Endothelial cell of umbilical vein (primary cell): ENCODE measurements around the gene CPSF3.

Experiments
- CTCF ChIP-seq, 2 donors: IDR thresholded peaks; 1 replicate in 1 of 2; 2 replicates in 1 of 2; pipeline ENCODE4 v1.5.1; 2011; ENCODE audit warnings: low read length in 2 of 2, mild to moderate bottlenecking in 2 of 2, moderate library complexity in 2 of 2, control low read depth in 1 of 2, inconsistent platforms in 1 of 2, low read depth in 1 of 2; ENCODE audit not compliant: insufficient read depth in 1 of 2; ENCODE audit errors: extremely low read depth in 1 of 2
- EZH2 ChIP-seq: IDR thresholded peaks from 2 replicates; pipeline ENCODE4 v1.6.1; 2012; ENCODE audit warnings: borderline replicate concordance, low read depth, mild to moderate bottlenecking, moderate library complexity, low read length, inconsistent platforms; ENCODE audit not compliant: severe bottlenecking
- FOS ChIP-seq: IDR thresholded peaks from 2 replicates; pipeline ENCODE4 v1.6.1; 2011; ENCODE audit warnings: mild to moderate bottlenecking, low read length, moderate library complexity, borderline replicate concordance; ENCODE audit not compliant: insufficient read depth
- GATA2 ChIP-seq: IDR thresholded peaks from 2 replicates; pipeline ENCODE4 v1.7.0; 2011; ENCODE audit warnings: low read depth, mild to moderate bottlenecking, moderate library complexity, mixed read lengths, low read length; ENCODE audit not compliant: insufficient read length, insufficient read depth
- JUN ChIP-seq: IDR thresholded peaks from 2 replicates; pipeline ENCODE4 v1.6.1; 2011; ENCODE audit warnings: borderline replicate concordance, low read depth; ENCODE audit not compliant: insufficient read length, insufficient read depth
- MAX ChIP-seq: IDR thresholded peaks from 2 replicates; pipeline ENCODE4 v1.6.1; 2011; ENCODE audit not compliant: insufficient read depth, insufficient read length
- MYC ChIP-seq: IDR thresholded peaks from one replicate; pipeline ENCODE4 v1.6.1; 2011; ENCODE audit warnings: mild to moderate bottlenecking, low read depth, low read length
- POLR2A ChIP-seq: IDR thresholded peaks from 2 replicates; pipeline ENCODE4 v1.6.1; 2012; ENCODE audit warnings: low read depth, mild to moderate bottlenecking, control low read depth, low read length
- POLR2AphosphoS5 ChIP-seq: IDR thresholded peaks from 2 replicates; pipeline ENCODE4 v1.6.1; 2012; ENCODE audit warnings: low read depth, mild to moderate bottlenecking, control low read depth, low read length, moderate library complexity; ENCODE audit not compliant: insufficient read depth

- TF ChIP-seq CTCF (IDR thresholded peaks at IDR 0.05; ENCODE audit: extremely low read depth in 1 of 2, insufficient read depth in 1 of 2, low read depth in 1 of 2, low read length in 2 of 2) (no peak), EZH2 (no peak), POLR2A (no peak), POLR2AphosphoS5 (no peak), MYC (no peak), FOS (no peak), MAX (no peak), GATA2 (no peak), JUN (no peak)
Observed at GRCh38 chr2:9388950-9389911, 34.2 kb upstream of the CPSF3 start.
